ENCODE measurements around the gene OR4S1. TPM values are rescaled to one million over a fixed set of nuclear protein-coding genes. Genes with fewer than 3 reads are reported as not detected.
"Not testable (repeated sequence)": the region's sequence is repeated elsewhere in the genome, so short reads cannot be mapped to it uniquely, and the experiment has no call there.

Gene OR4S1
- total RNA-seq, 4 donors from 2014 or later: not detected

GRCh38 chr11:48307760-48308386 is 1.9 kb downstream of the OR4S1 start:
- WGBS, 2 donors: 21 to 28% methylated on average over 5 of the region's 5 CpGs
- peak; percentile 23 to 64 for DNase-seq (ENCODE audit: low spot score in 2 of 2)

GRCh38 chr11:48313590-48313989 is 7.6 kb downstream of the OR4S1 start:
- WGBS, 2 donors: 27 to 39% methylated on average over 2 of the region's 2 CpGs
- not testable (repeated sequence) for H3K36me3 ChIP-seq; H3K27me3 ChIP-seq; H3K27ac ChIP-seq; H3K4me1 ChIP-seq; DNase-seq (ENCODE audit: low spot score in 2 of 2); H3K4me3 ChIP-seq
- peaks cover 0 to 11% (median 2%) of the 10 kb centered on the region in 4 donors for H3K9me3 ChIP-seq

More at GRCh38 chr11:48307760-48308386, 1.9 kb downstream of the OR4S1 start:
- TF ChIP-seq POLR2A (IDR thresholded peaks at IDR 0.05): no peak
- no peak for TF ChIP-seq EP300 (IDR thresholded peaks at IDR 0.05)
- peak; percentile 31 to 75 (median 50) for TF ChIP-seq CTCF (IDR thresholded peaks at IDR 0.05)
- no peak overlapping the region for H3K4me3 ChIP-seq
- H3K27ac ChIP-seq: no peak overlapping the region
- no peaks in the 10 kb centered on the region for H3K36me3 ChIP-seq
- H3K4me1 ChIP-seq: no peaks in the 10 kb centered on the region
- peaks cover 0 to 4% (median 2%) of the 10 kb centered on the region in 4 donors for H3K9me3 ChIP-seq
- H3K27me3 ChIP-seq: no peaks in the 10 kb centered on the region

- not testable (repeated sequence) for H3K4me3 ChIP-seq; H3K4me1 ChIP-seq; H3K36me3 ChIP-seq; H3K9me3 ChIP-seq; H3K27ac ChIP-seq; H3K27me3 ChIP-seq; DNase-seq (ENCODE audit: low spot score in 2 of 2)
- WGBS, 2 donors: 71 to 74% methylated on average over 2 of the region's 2 CpGs
Observed at GRCh38 chr11:48319813-48320212, 13.8 kb downstream of the OR4S1 start.

GRCh38 chr11:48324620-48325019 is 18.6 kb downstream of the OR4S1 start, which contains the start of gene OR4C3:
Gene OR4C3 (plus strand): TSS chr11:48324920. CDS start chr11:48325022, 102 bp downstream.
- not testable (repeated sequence) for H3K27ac ChIP-seq; DNase-seq (ENCODE audit: low spot score in 2 of 2); H3K4me3 ChIP-seq; H3K27me3 ChIP-seq; H3K4me1 ChIP-seq; H3K9me3 ChIP-seq; H3K36me3 ChIP-seq

GRCh38 chr11:48341466-48341865 is 35.4 kb downstream of the OR4S1 start:
- TF ChIP-seq CTCF (IDR thresholded peaks at IDR 0.05): no peak
- TF ChIP-seq EP300 (IDR thresholded peaks at IDR 0.05): no peak
- TF ChIP-seq POLR2A (IDR thresholded peaks at IDR 0.05): no peak
- 52% methylated on average over 2 of the region's 2 CpGs for WGBS, 2 donors
- DNase-seq (ENCODE audit: low spot score in 2 of 2): no peak
- Histone ChIP-seq H3K36me3 (no peaks in the 10 kb centered on the region), H3K27me3 (no peaks in the 10 kb centered on the region), H3K9me3 (peaks cover 0 to 15% (median 0%) of the 10 kb centered on the region in 4 donors), H3K4me1 (no peaks in the 10 kb centered on the region), H3K27ac (no peak overlapping the region), H3K4me3 (no peak overlapping the region)

- not testable (repeated sequence) for DNase-seq (ENCODE audit: low spot score in 2 of 2); H3K4me3 ChIP-seq; H3K36me3 ChIP-seq; H3K27ac ChIP-seq; H3K27me3 ChIP-seq; H3K4me1 ChIP-seq
- H3K9me3 ChIP-seq: peaks cover 0 to 15% (median 0%) of the 10 kb centered on the region in 4 donors
- 60 to 64% methylated on average over 2 of the region's 2 CpGs for WGBS, 2 donors
Observed at GRCh38 chr11:48342505-48342904, 36.5 kb downstream of the OR4S1 start.

- WGBS, 2 donors: 66 to 88% methylated on average over 5 of the region's 5 CpGs
- not testable (repeated sequence) for H3K4me3 ChIP-seq; DNase-seq (ENCODE audit: low spot score in 2 of 2); H3K27me3 ChIP-seq; H3K36me3 ChIP-seq; H3K27ac ChIP-seq; H3K4me1 ChIP-seq
- peaks cover 0 to 25% (median 0%) of the 10 kb centered on the region in 4 donors for H3K9me3 ChIP-seq
Observed at GRCh38 chr11:48346286-48346685, 40.3 kb downstream of the OR4S1 start.

- H3K27me3 ChIP-seq: no peaks in the 10 kb centered on the region
- no peak overlapping the region for H3K4me3 ChIP-seq
- TF ChIP-seq EP300 (IDR thresholded peaks at IDR 0.05) (no peak), POLR2A (IDR thresholded peaks at IDR 0.05) (no peak), CTCF (IDR thresholded peaks at IDR 0.05) (no peak)
- H3K4me1 ChIP-seq: no peaks in the 10 kb centered on the region
- DNase-seq (ENCODE audit: low spot score in 2 of 2): no peak
- 91 to 94% methylated on average over 4 of the region's 4 CpGs for WGBS, 2 donors
- no peaks in the 10 kb centered on the region for H3K36me3 ChIP-seq
- peaks cover 0 to 22% (median 0%) of the 10 kb centered on the region in 4 donors for H3K9me3 ChIP-seq
- H3K27ac ChIP-seq: no peak overlapping the region
Observed at GRCh38 chr11:48354013-48354412, 48.0 kb downstream of the OR4S1 start.
